Sigmoid colon (tissue), 3 donors: ENCODE results near the gene AIFM1.

Experiments used
- CTCF ChIP-seq, 4 experiments: fragments of 450-650 bp in 3 of 4; fragments of 200-600 bp in 1 of 4; IDR thresholded peaks; one replicate each; pipeline ENCODE4 v1.5.1; 2016 to 2019; ENCODE audit warnings: antibody characterized with exemption in 4 of 4, mild to moderate bottlenecking in 3 of 4, moderate library complexity in 2 of 4
- POLR2A ChIP-seq, 2 donors: fragments of 450-650 bp; IDR thresholded peaks; one replicate each; pipeline ENCODE4 v1.6.1; 2016; ENCODE audit warnings: antibody characterized with exemption in 2 of 2, mild to moderate bottlenecking in 2 of 2, moderate library complexity in 2 of 2

GRCh38 chrX:130117166-130117565, 48.5 kb downstream of the AIFM1 start:
- TF ChIP-seq POLR2A (IDR thresholded peaks at IDR 0.05) = no peak
- no peak for TF ChIP-seq CTCF (IDR thresholded peaks at IDR 0.05)
